Ectodermal cell (in vitro differentiated cells): ENCODE results near the gene ANKRD11.
"Not testable (repeated sequence)": the region's sequence is repeated elsewhere in the genome, so short reads cannot be mapped to it uniquely, and the experiment has no call there.

ENCODE experiments used
- H3K27ac ChIP-seq: 2 replicates; pipeline ENCODE4 v1.7.0; 2013; ENCODE audit warnings: mild to moderate bottlenecking, low read depth, low read length; ENCODE audit not compliant: insufficient read depth, poor library complexity, severe bottlenecking
- H3K27me3 ChIP-seq: 2 replicates; pipeline ENCODE4 v1.7.0; 2013; ENCODE audit warnings: mild to moderate bottlenecking, low read length; ENCODE audit not compliant: insufficient read depth, control insufficient read depth, poor library complexity, severe bottlenecking
- H3K36me3 ChIP-seq: one replicate; pipeline ENCODE4 v1.7.0; 2013; ENCODE audit warnings: low read length; ENCODE audit not compliant: control insufficient read depth, insufficient read depth
- H3K4me1 ChIP-seq: one replicate; pipeline ENCODE4 v1.7.0; 2013; ENCODE audit warnings: low read length; ENCODE audit not compliant: control insufficient read depth, insufficient read depth
- H3K4me3 ChIP-seq: 2 replicates; pipeline ENCODE4 v1.7.0; 2013; ENCODE audit warnings: low read depth, low read length, control low read depth; ENCODE audit not compliant: insufficient read depth
- H3K9me3 ChIP-seq: 2 replicates; pipeline ENCODE4 v1.7.0; 2013; ENCODE audit warnings: mild to moderate bottlenecking, low read length, moderate library complexity; ENCODE audit not compliant: control insufficient read depth
- WGBS, 2 experiments: methylation state at CpG; one replicate each; pipeline ENCODE4 v1.1.7; 2013; ENCODE audit warnings: missing lambda C conversion rate in 2 of 2; 5-methylcytosine and 5-hydroxymethylcytosine counted together

The ANKRD11 gene

GRCh38 chr16:89398924-89399323 is 91.4 kb downstream of the ANKRD11 start:
- Histone ChIP-seq H3K4me1 (peaks cover 16% of the 10 kb centered on the region), H3K27me3 (no peaks in the 10 kb centered on the region), H3K27ac (no peak overlapping the region), H3K9me3 (no peaks in the 10 kb centered on the region), H3K36me3 (peaks cover 5% of the 10 kb centered on the region), H3K4me3 (no peak overlapping the region)
- WGBS, 2 experiments = 93 to 95% methylated on average over 9 of the region's 9 CpGs

DNA sequence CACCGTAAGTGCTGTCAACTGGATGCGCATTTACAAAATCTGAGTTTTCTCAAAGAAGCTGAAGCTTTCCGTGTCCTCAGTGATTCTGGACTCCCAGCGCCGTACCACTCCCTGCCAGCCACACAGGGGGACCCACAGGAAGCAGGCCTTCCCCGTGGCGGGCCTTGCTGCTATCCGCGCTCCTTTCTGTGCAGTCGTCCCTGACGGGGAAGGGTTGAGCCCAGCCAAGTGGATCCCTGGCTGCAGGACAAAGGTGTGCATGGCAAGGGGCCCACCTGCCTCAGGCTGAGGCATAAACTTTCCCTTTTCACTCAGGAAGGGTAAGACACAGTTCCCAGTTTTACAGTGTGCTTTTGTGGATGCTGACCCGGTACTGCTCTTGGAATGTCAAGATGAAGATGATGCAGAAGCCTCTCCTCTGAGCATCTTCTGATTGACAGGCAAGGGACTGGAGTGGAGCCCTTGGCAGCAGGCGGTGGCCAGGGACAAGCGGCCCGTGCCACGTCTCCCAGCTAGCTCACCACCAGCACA is 93.0 kb downstream of the ANKRD11 start:
- Histone ChIP-seq H3K36me3 (peaks cover 5% of the 10 kb centered on the region), H3K4me3 (no peak overlapping the region), H3K27ac (no peak overlapping the region), H3K27me3 (no peaks in the 10 kb centered on the region), H3K4me1 (peaks cover 3% of the 10 kb centered on the region), H3K9me3 (no peaks in the 10 kb centered on the region)
- WGBS, 2 experiments = 94 to 96% methylated on average over 16 of the region's 16 CpGs

DNA sequence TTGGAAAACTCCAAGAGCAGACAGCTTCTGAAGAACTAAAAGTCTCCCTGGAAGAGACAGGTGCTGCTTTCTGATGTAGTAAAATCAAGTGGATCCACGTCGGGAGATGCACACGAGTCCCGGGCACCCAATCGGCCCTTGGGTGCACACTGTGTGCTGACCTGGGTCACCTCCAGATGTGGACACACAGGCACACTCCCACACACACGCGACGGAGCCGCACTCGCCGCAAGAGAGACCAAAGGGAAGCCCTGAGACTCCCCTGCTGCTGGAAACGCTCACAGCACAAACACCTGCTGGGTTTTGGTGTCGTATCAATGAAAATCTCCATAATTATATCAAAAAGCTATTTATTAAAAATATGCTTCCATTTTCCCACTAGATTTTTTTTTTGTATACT is 94.2 kb downstream of the ANKRD11 start:
- H3K27me3 ChIP-seq = no peaks in the 10 kb centered on the region
- H3K4me3 ChIP-seq = no peak overlapping the region
- no peaks in the 10 kb centered on the region for H3K9me3 ChIP-seq
- H3K27ac ChIP-seq = no peak overlapping the region
- H3K4me1 ChIP-seq = peaks cover 3% of the 10 kb centered on the region
- 88 to 91% methylated on average over 12 to 13 of the region's 13 CpGs for WGBS, 2 experiments
- peaks cover 5% of the 10 kb centered on the region for H3K36me3 ChIP-seq

GRCh38 chr16:89395150-89396142 is 94.9 kb downstream of the ANKRD11 start:
- H3K4me1 ChIP-seq = peaks cover 3% of the 10 kb centered on the region
- no peak overlapping the region for H3K4me3 ChIP-seq
- peak overlapping the region; percentile 66 for H3K27ac ChIP-seq
- no peaks in the 10 kb centered on the region for H3K27me3 ChIP-seq
- peaks cover 5% of the 10 kb centered on the region for H3K36me3 ChIP-seq
- 91 to 92% methylated on average over 28 of the region's 28 CpGs for WGBS, 2 experiments
- H3K9me3 ChIP-seq = no peaks in the 10 kb centered on the region

DNA sequence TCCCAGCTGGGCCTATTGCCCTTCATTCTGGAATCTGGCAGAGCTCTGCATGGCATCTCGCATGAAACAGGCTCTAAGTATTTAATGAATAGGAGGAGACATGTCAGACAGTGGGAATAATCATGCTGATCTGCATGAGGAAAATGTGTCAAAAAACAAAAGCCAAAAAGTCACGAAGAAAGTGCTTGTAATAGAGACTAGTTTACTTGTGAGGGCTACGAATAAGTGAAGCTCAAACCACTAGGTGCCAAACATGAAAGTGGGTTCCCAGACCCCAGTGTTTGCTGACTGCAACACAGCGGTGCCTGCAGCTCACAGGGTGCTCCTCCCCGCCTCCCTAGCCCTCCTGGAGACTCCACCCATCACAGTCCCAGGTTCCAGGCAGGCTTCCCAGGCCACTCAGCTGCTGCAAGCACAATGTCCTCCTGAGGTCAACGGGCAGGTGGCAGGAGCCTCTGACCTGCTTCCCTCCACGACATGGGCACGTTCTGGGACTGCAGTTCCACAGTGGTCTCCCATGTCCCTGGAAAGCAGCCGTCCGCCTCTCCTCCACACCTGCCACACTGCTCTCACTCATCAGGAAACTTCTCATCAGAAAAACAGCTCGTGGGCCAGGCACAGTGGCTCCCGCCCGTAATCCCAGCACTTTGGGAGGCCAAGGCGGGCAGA is 96.5 kb downstream of the ANKRD11 start:
- Histone ChIP-seq H3K9me3 (no peaks in the 10 kb centered on the region), H3K36me3 (peaks cover 5% of the 10 kb centered on the region), H3K4me1 (peaks cover 3% of the 10 kb centered on the region), H3K27me3 (no peaks in the 10 kb centered on the region), H3K27ac (no peak overlapping the region), H3K4me3 (no peak overlapping the region)
- WGBS, 2 experiments = 88 to 89% methylated on average over 14 of the region's 14 CpGs

GRCh38 chr16:89392881-89393737 is 97.3 kb downstream of the ANKRD11 start:
- no peaks in the 10 kb centered on the region for H3K27me3 ChIP-seq
- no peak overlapping the region for H3K27ac ChIP-seq
- H3K4me3 ChIP-seq = no peak overlapping the region
- 86% methylated on average over 16 of the region's 17 CpGs for WGBS, 2 experiments
- H3K4me1 ChIP-seq = peaks cover 3% of the 10 kb centered on the region
- H3K36me3 ChIP-seq = peaks cover 5% of the 10 kb centered on the region
- H3K9me3 ChIP-seq = no peaks in the 10 kb centered on the region

DNA sequence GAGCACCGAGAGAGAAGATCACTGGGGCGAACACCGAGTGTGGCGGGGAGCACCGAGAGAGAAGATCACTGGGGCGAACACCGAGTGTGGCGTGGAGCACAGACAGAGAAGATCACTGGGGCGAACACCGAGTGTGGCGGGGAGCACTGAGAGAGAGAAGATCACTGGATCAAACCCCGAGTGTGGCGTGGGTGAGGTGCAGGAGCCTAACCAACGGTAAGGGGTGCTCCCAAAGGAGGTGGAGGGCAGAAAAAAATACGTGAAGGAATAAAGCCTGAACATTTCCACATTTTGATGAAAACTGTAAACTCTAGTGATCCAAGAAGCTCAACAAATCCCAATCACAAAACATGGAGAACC is 100.2 kb downstream of the ANKRD11 start:
- H3K9me3 ChIP-seq, H3K4me3 ChIP-seq, H3K27ac ChIP-seq, H3K4me1 ChIP-seq, H3K36me3 ChIP-seq, H3K27me3 ChIP-seq: not testable (repeated sequence)
- 93 to 94% methylated on average over 15 of the region's 15 CpGs for WGBS, 2 experiments

DNA sequence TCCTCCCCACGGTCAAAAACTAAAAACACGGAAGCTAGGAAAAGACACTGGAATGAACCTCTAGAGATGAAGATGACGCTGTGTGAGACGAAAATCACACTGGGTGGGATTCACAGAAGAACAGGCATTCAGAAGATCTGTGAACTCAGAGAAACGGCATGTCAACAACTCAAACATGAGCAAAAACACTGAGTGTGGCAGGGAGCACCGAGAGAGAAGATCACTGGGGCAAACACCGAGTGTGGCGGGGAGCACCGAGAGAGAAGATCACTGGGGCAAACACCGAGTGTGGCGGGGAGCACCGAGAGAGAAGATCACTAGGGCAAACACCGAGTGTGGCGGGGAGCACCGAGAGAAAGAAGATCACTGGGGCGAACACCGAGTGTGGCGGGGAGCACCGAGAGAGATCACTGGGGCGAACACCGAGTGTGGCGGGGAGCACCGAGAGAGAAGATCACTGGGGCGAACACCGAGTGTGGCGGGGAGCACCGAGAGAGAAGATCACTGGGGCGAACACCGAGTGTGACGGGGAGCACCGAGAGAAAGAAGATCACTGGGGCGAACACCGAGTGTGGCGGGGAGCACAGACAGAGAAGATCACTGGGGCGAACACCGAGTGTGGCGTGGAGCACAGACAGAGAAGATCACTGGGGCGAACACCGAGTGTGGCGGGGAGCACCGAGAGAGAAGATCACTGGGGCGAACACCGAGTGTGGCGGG is 100.7 kb downstream of the ANKRD11 start:
- 94 to 95% methylated on average over 44 of the region's 44 CpGs for WGBS, 2 experiments
- not testable (repeated sequence) for H3K27ac ChIP-seq, H3K36me3 ChIP-seq, H3K9me3 ChIP-seq, H3K27me3 ChIP-seq, H3K4me1 ChIP-seq, H3K4me3 ChIP-seq

- Histone ChIP-seq H3K9me3 (no peaks in the 10 kb centered on the region), H3K27me3 (no peaks in the 10 kb centered on the region), H3K36me3 (no peaks in the 10 kb centered on the region), H3K4me1 (peaks cover 3% of the 10 kb centered on the region), H3K27ac (no peak overlapping the region), H3K4me3 (no peak overlapping the region)
- WGBS, 2 experiments = 90 to 91% methylated on average over 9 of the region's 9 CpGs
Measured at GRCh38 chr16:89388536-89388935, 101.8 kb downstream of the ANKRD11 start.
